Adrenal gland (tissue), 12 donors: Measurements from ENCODE around the gene IL17RA. TPM values are rescaled to one million over a fixed set of nuclear protein-coding genes. Genes with fewer than 3 reads are reported as not detected.

Experiments used
- DNase-seq, 7 donors: peaks; one replicate each; pipeline ENCODE4 v3.0.0-alpha.2; 2019 to 2020
- H3K27ac ChIP-seq, 5 donors: fragments of 200-600 bp; sonication (generic) in 4 of 5; 1 replicate in 3 of 5; 2 replicates in 2 of 5; pipeline versions ENCODE4 v1.5.1 to v1.8.0; 2016 to 2020; ENCODE audit warnings: mild to moderate bottlenecking in 1 of 5
- H3K27me3 ChIP-seq: fragments of 200-600 bp; 2 replicates; pipeline ENCODE4 v1.8.0; 2021
- H3K36me3 ChIP-seq, 2 donors: fragments of 200-600 bp; replicated peaks in 1 of 2; 1 replicate in 1 of 2; 2 replicates in 1 of 2; pipeline versions ENCODE4 v1.5.1 to v1.8.0; 2018 to 2022
- H3K4me1 ChIP-seq, 2 donors: fragments of 200-600 bp; replicated peaks in 1 of 2; 1 replicate in 1 of 2; 2 replicates in 1 of 2; pipeline versions ENCODE4 v1.5.1 to v1.8.0; 2018 to 2021
- H3K4me3 ChIP-seq, 4 donors: fragments of 200-600 bp; sonication (generic) in 3 of 4; one replicate each; pipeline ENCODE4 v1.5.1; 2016 to 2018
- H3K9me3 ChIP-seq, 3 donors: fragments of 200-600 bp; sonication (generic) in 1 of 3; replicated peaks in 1 of 3; 1 replicate in 2 of 3; 2 replicates in 1 of 3; pipeline versions ENCODE4 v1.5.1 to v1.8.0; 2016 to 2021
- POLR2A ChIP-seq, 2 donors: fragments of 450-650 bp; IDR thresholded peaks; one replicate each; pipeline ENCODE4 v1.6.1; 2017; ENCODE audit warnings: antibody characterized with exemption in 2 of 2, mild to moderate bottlenecking in 2 of 2, moderate library complexity in 1 of 2
- WGBS, 4 donors: extraction: QIAGEN DNeasy Blood & Tissue Kit in 2 of 4; methylation state at CpG; one replicate each; pipeline versions ENCODE4 v1.1.5 to v1.1.7; 2013 to 2017; 5-methylcytosine and 5-hydroxymethylcytosine counted together
- intact Hi-C, 2 donors: fragments of 100-400 bp; cut with DNase I; formaldehyde crosslinking; loops; one replicate each; pipeline versions ENCODE4 v1.14.1 to v1.15.0; 2022 to 2023
- polyA plus RNA-seq, 3 donors: library from polyadenylated mRNA; stranded (reverse); fragments of 200-250 nt in 2 of 3; fragments of 350-450 nt in 1 of 3; fragmentation: Illumina TruSeq in 1 of 3; extraction: RNeasy Lipid Tissue Mini Kit (QIAGEN cat#74804) in 1 of 3; gene quantifications; one replicate each; pipeline ENCODE4 v1.2.3, GENCODE V29; 2013 to 2014
- total RNA-seq, 9 donors: library from RNA; depleted of rRNA in 4 of 9; stranded (reverse); fragments of >200 nt in 4 of 9; fragments of 120-200 nt in 1 of 9; fragmentation: NEBNext Ultra II Directional in 1 of 9; extraction: Animal tissue kit (Norgen Biotek cat#: 25700) in 1 of 9; gene quantifications; one replicate each; pipeline versions ENCODE4 v1.1.0 to v1.2.4, GENCODE V29; 2013 to 2023
- TF ChIP-seq, protein P1 (sequence below), 6 experiments: fragments of 450-650 bp in 4 of 6; fragments of 200-600 bp in 2 of 6; sonication (generic) in 1 of 6; IDR thresholded peaks; 1 replicate in 5 of 6; 2 replicates in 1 of 6; pipeline versions ENCODE4 v1.5.1 to v1.8.0; 2016 to 2021; ENCODE audit warnings: antibody characterized with exemption in 6 of 6, mild to moderate bottlenecking in 2 of 6, moderate library complexity in 1 of 6
- donor health status: healthy with polysubstance abuse.
- donor health status: Bipolar disorder and iron deficiency.
- donor health status: DM: yes; HTN: yes; CAD: no.
- donor health status: DM: no; HTN: no; CAD: no.
- donor health status: DM: no; HTN: no; CAD: no.
- donor health status: DM: yes; HTN: yes; CAD: no.

The IL17RA gene
- total and polyA plus RNA-seq, 12 donors = 2.2 to 31.8 (median 21.5) TPM

GRCh38 chr22:17085277-17086181, 729 bp downstream of the IL17RA start:
- Histone ChIP-seq H3K27ac (peak overlapping the region; percentile 61 to 97 (median 84)), H3K9me3 (no peaks in the 10 kb centered on the region), H3K4me1 (peaks cover 6 to 19% of the 10 kb centered on the region in 2 donors), H3K4me3 (peak overlapping the region; percentile 59 to 97 (median 78)), H3K36me3 (no peaks in the 10 kb centered on the region), H3K27me3 (no peaks in the 10 kb centered on the region)
- DNase-seq = peak in 6 of 7 donors; percentile 33 to 49 (median 45)
- WGBS, 4 donors = 9 to 25% (median 10%) methylated on average over 25 to 92 of the region's 92 CpGs
- TF ChIP-seq POLR2A (IDR thresholded peaks at IDR 0.05) = no peak
- TF ChIP-seq, protein P1, sequence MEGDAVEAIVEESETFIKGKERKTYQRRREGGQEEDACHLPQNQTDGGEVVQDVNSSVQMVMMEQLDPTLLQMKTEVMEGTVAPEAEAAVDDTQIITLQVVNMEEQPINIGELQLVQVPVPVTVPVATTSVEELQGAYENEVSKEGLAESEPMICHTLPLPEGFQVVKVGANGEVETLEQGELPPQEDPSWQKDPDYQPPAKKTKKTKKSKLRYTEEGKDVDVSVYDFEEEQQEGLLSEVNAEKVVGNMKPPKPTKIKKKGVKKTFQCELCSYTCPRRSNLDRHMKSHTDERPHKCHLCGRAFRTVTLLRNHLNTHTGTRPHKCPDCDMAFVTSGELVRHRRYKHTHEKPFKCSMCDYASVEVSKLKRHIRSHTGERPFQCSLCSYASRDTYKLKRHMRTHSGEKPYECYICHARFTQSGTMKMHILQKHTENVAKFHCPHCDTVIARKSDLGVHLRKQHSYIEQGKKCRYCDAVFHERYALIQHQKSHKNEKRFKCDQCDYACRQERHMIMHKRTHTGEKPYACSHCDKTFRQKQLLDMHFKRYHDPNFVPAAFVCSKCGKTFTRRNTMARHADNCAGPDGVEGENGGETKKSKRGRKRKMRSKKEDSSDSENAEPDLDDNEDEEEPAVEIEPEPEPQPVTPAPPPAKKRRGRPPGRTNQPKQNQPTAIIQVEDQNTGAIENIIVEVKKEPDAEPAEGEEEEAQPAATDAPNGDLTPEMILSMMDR (IDR thresholded peaks at IDR 0.05) = no peak
- intact Hi-C loops = loop anchor here (5.0 to 10.0 kb wide), 3 partner anchors 69 to 409 kb away; partner anchors contain the start of gene HDHD5 (in 1 of the 2)

GRCh38 chr22:17086296-17086695, 1.5 kb downstream of the IL17RA start:
- WGBS, 4 donors = 62 to 81% (median 77%) methylated on average over 7 of the region's 7 CpGs
- Histone ChIP-seq H3K36me3 (no peaks in the 10 kb centered on the region), H3K4me3 (peak overlapping the region in 1 of 4 donors; percentile 97), H3K27me3 (no peaks in the 10 kb centered on the region), H3K9me3 (no peaks in the 10 kb centered on the region), H3K27ac (peak overlapping the region in 1 of 5 donors; percentile 15), H3K4me1 (peaks cover 6 to 19% of the 10 kb centered on the region in 2 donors)
- DNase-seq = peak in 1 of 7 donors; percentile 48
- intact Hi-C loops = loop anchor here (5.0 to 10.0 kb wide), 3 partner anchors 69 to 409 kb away; partner anchors contain the start of gene HDHD5 (in 1 of the 2)
- no peak for TF ChIP-seq POLR2A (IDR thresholded peaks at IDR 0.05)
- TF ChIP-seq, protein P1 (IDR thresholded peaks at IDR 0.05) = no peak

GRCh38 chr22:17086788-17087497, 2.1 kb downstream of the IL17RA start:
- Histone ChIP-seq H3K9me3 (no peaks in the 10 kb centered on the region), H3K27me3 (no peaks in the 10 kb centered on the region), H3K4me1 (peaks cover 6 to 19% of the 10 kb centered on the region in 2 donors), H3K4me3 (peak overlapping the region in 1 of 4 donors; percentile 97), H3K27ac (no peak overlapping the region), H3K36me3 (no peaks in the 10 kb centered on the region)
- intact Hi-C loops = loop anchor here (5.0 to 10.0 kb wide), 3 partner anchors 68 to 408 kb away; partner anchors contain the start of gene HDHD5 (in 1 of the 2)
- WGBS, 4 donors = 69 to 80% (median 74%) methylated on average over 9 to 10 of the region's 10 CpGs
- DNase-seq = peak in 2 of 7 donors; percentile 14 to 47
- no peak for TF ChIP-seq POLR2A (IDR thresholded peaks at IDR 0.05)
- TF ChIP-seq, protein P1 (IDR thresholded peaks at IDR 0.05) = no peak
